GF-D8 (cell line): ENCODE measurements around the gene TNRC18.
"Not testable (repeated sequence)": the region's sequence is repeated elsewhere in the genome, so short reads cannot be mapped to it uniquely, and the experiment has no call there.

ENCODE experiments used
- DNase-seq: peaks from one replicate; lab custom pipeline; 2025; lab: John Stamatoyannopoulos, UW

The TNRC18 gene

GRCh38 chr7:5379546-5379945 is 44.1 kb downstream of the TNRC18 start:
- DNase-seq = no peak

GRCh38 chr7:5377816-5378215 is 45.8 kb downstream of the TNRC18 start:
- no peak for DNase-seq

- no peak for DNase-seq
Measured at GRCh38 chr7:5377279-5377678, 46.4 kb downstream of the TNRC18 start.

GRCh38 chr7:5375925-5376324 is 47.7 kb downstream of the TNRC18 start:
- no peak for DNase-seq

GRCh38 chr7:5374464-5374863 is 49.2 kb downstream of the TNRC18 start:
- no peak for DNase-seq

- DNase-seq = no peak
Measured at GRCh38 chr7:5373300-5373699, 50.3 kb downstream of the TNRC18 start.

- no peak for DNase-seq
Measured at GRCh38 chr7:5370454-5371353, 52.9 kb downstream of the TNRC18 start.

GRCh38 chr7:5367661-5368060 is 56.0 kb downstream of the TNRC18 start:
- DNase-seq = no peak

GRCh38 chr7:5365976-5366625 is 57.5 kb downstream of the TNRC18 start:
- DNase-seq = peak; percentile 37

- peak; percentile 6 for DNase-seq
Measured at GRCh38 chr7:5363729-5364128, 59.9 kb downstream of the TNRC18 start.

- DNase-seq = no peak
Measured at GRCh38 chr7:5362466-5362865, 61.2 kb downstream of the TNRC18 start.

GRCh38 chr7:5361446-5362127 is 62.0 kb downstream of the TNRC18 start:
- DNase-seq = no peak

- no peak for DNase-seq
Measured at GRCh38 chr7:5360971-5361370, 62.7 kb downstream of the TNRC18 start.

- DNase-seq = no peak
Measured at GRCh38 chr7:5360451-5360850, 63.2 kb downstream of the TNRC18 start.

- not testable (repeated sequence) for DNase-seq
Measured at GRCh38 chr7:5360021-5360420, 63.6 kb downstream of the TNRC18 start.

GRCh38 chr7:5359344-5359743 is 64.3 kb downstream of the TNRC18 start:
- no peak for DNase-seq

GRCh38 chr7:5357951-5358350 is 65.7 kb downstream of the TNRC18 start:
- DNase-seq = no peak

GRCh38 chr7:5356751-5357119 is 66.9 kb downstream of the TNRC18 start:
- no peak for DNase-seq

GRCh38 chr7:5354460-5355232 is 69.0 kb downstream of the TNRC18 start:
- no peak for DNase-seq

GRCh38 chr7:5352440-5353010 is 71.1 kb downstream of the TNRC18 start:
- no peak for DNase-seq

GRCh38 chr7:5351507-5352265 is 71.9 kb downstream of the TNRC18 start:
- DNase-seq = no peak
